Measurements from ENCODE around the gene GOLGA6L2. TPM values are rescaled to one million over a fixed set of nuclear protein-coding genes. Genes with fewer than 3 reads are reported as not detected.
"Not testable (repeated sequence)": the region's sequence is repeated elsewhere in the genome, so short reads cannot be mapped to it uniquely, and the experiment has no call there.

The GOLGA6L2 gene
- total and polyA plus RNA-seq, 2 donors (not counting 3 experiments of a cell fraction or from before 2014, with no cell fraction given) = not detected

GRCh38 chr15:23416349-23417276, 30.4 kb downstream of the GOLGA6L2 start:
- intact Hi-C loops (cut with micrococcal nuclease) (no loop called here), dilution Hi-C loops (cut with MboI; ENCODE audit: extremely low pct_ligation_motif_present, low sequenced_read_pairs) (no loop called here)
- Histone ChIP-seq H3K27me3 (ENCODE audit: control insufficient read depth in 2 of 2, insufficient read depth in 2 of 2, low read length in 2 of 2) (no peaks in the 10 kb centered on the region), H3K4me2 (ENCODE audit: insufficient read depth, low read length) (no peak overlapping the region), H4K20me1 (replicated peaks; ENCODE audit: control insufficient read depth, extremely low read depth, insufficient read depth, low read length) (no peaks in the 10 kb centered on the region), H3K9me3 (replicated peaks; ENCODE audit: control insufficient read depth, insufficient read depth, low read length) (no peaks in the 10 kb centered on the region), H3K4me1 (ENCODE audit: control insufficient read depth, extremely low read depth, insufficient read depth, low read length) (no peaks in the 10 kb centered on the region), H3K36me3 (ENCODE audit: control insufficient read depth in 2 of 2, extremely low read depth in 1 of 2, insufficient read depth in 2 of 2, low read length in 2 of 2) (no peaks in the 10 kb centered on the region), H2AFZ (ENCODE audit: low read depth, low read length) (no peak overlapping the region), H3K9ac (replicated peaks; ENCODE audit: extremely low read depth, insufficient read depth, low read length) (no peak overlapping the region), H3K4me3 (replicated peaks in 1 of 3; ENCODE audit: insufficient read depth in 1 of 3, low read depth in 1 of 3, low read length in 3 of 3) (no peak overlapping the region), H3K27ac (ENCODE audit: insufficient read depth, low read depth, low read length) (no peak overlapping the region), H3K79me2 (ENCODE audit: control insufficient read depth, insufficient read depth, low read length) (no peaks in the 10 kb centered on the region), H3K9me1 (replicated peaks; ENCODE audit: control insufficient read depth, extremely low read depth, insufficient read depth, low read length) (no peaks in the 10 kb centered on the region)
- no peak for DNase-seq (ENCODE audit: low read depth, low spot score)
- FAIRE-seq = no peak
- BruUV-seq (replicated peaks) = no TSS peak
- POLR2A ChIA-PET = no interaction called here
- CTCF ChIA-PET = no interaction called here
- TF ChIP-seq POLR2AphosphoS5 (IDR thresholded peaks at IDR 0.05; ENCODE audit: insufficient read depth, low read depth, low read length) (no peak), JUN (IDR thresholded peaks at IDR 0.05; ENCODE audit: borderline replicate concordance, insufficient read depth, insufficient read length, low read depth) (no peak), EZH2 (IDR thresholded peaks at IDR 0.05; ENCODE audit: borderline replicate concordance, low read depth, low read length, severe bottlenecking) (no peak), GATA2 (IDR thresholded peaks at IDR 0.05; ENCODE audit: insufficient read depth, insufficient read length, low read depth, low read length) (no peak)

GRCh38 chr15:23415866-23416265, 31.2 kb downstream of the GOLGA6L2 start:
- H3K27ac ChIP-seq (ENCODE audit: insufficient read depth, low read depth, low read length); H3K9ac ChIP-seq (replicated peaks; ENCODE audit: extremely low read depth, insufficient read depth, low read length); dilution Hi-C loops (cut with MboI; ENCODE audit: extremely low pct_ligation_motif_present, low sequenced_read_pairs); FAIRE-seq; POLR2A ChIA-PET; H3K9me1 ChIP-seq (replicated peaks; ENCODE audit: control insufficient read depth, extremely low read depth, insufficient read depth, low read length); H4K20me1 ChIP-seq (replicated peaks; ENCODE audit: control insufficient read depth, extremely low read depth, insufficient read depth, low read length); H3K4me1 ChIP-seq (ENCODE audit: control insufficient read depth, extremely low read depth, insufficient read depth, low read length); H3K27me3 ChIP-seq (ENCODE audit: control insufficient read depth in 2 of 2, insufficient read depth in 2 of 2, low read length in 2 of 2); DNase-seq (ENCODE audit: low read depth, low spot score); intact Hi-C loops (cut with micrococcal nuclease); H3K36me3 ChIP-seq (ENCODE audit: control insufficient read depth in 2 of 2, extremely low read depth in 1 of 2, insufficient read depth in 2 of 2, low read length in 2 of 2); H3K4me2 ChIP-seq (ENCODE audit: insufficient read depth, low read length); H3K9me3 ChIP-seq (replicated peaks; ENCODE audit: control insufficient read depth, insufficient read depth, low read length); H3K4me3 ChIP-seq (replicated peaks in 1 of 3; ENCODE audit: insufficient read depth in 1 of 3, low read depth in 1 of 3, low read length in 3 of 3); H3K79me2 ChIP-seq (ENCODE audit: control insufficient read depth, insufficient read depth, low read length); H2AFZ ChIP-seq (ENCODE audit: low read depth, low read length); BruUV-seq (replicated peaks); CTCF ChIA-PET: not testable (repeated sequence)
